Calu3 (cell line): ENCODE measurements around the gene KSR2. TPM values are rescaled to one million over a fixed set of nuclear protein-coding genes. Genes with fewer than 3 reads are reported as not detected.
"Not testable (repeated sequence)": the region's sequence is repeated elsewhere in the genome, so short reads cannot be mapped to it uniquely, and the experiment has no call there.

Experiments used
- BruUV-seq: library from RNA; stranded (reverse); fragments of 400-500 nt; replicated peaks from 2 replicates; lab custom pipeline; 2021; lab: Mats Ljungman, UMichigan
- CTCF ChIA-PET: fragments of 300-600 bp; sonication (Branson Sonifier 250); formaldehyde crosslinking; loops from one replicate; lab custom pipeline; 2022; ENCODE audit warnings: antibody characterized with exemption; lab: Charles Lee
- DNase-seq: peaks from one replicate; pipeline ENCODE4 v3.0.0; 2022
- H3K27ac Mint-ChIP-seq: one replicate; pipeline ENCODE4 v1.8.0; 2022; ENCODE audit warnings: mixed read lengths; ENCODE audit not compliant: unreplicated experiment
- H3K27me3 Mint-ChIP-seq: one replicate; pipeline ENCODE4 v1.8.0; 2022; ENCODE audit warnings: mixed read lengths; ENCODE audit not compliant: unreplicated experiment
- H3K36me3 Mint-ChIP-seq: one replicate; pipeline ENCODE4 v1.8.0; 2022; ENCODE audit warnings: mild to moderate bottlenecking, moderate library complexity, mixed read lengths; ENCODE audit not compliant: insufficient read depth, unreplicated experiment
- H3K4me1 Mint-ChIP-seq: one replicate; pipeline ENCODE4 v1.8.0; 2022; ENCODE audit warnings: mild to moderate bottlenecking, low read depth, mixed read lengths; ENCODE audit not compliant: unreplicated experiment
- H3K4me3 Mint-ChIP-seq: one replicate; pipeline ENCODE4 v1.8.0; 2022; ENCODE audit warnings: mild to moderate bottlenecking, low read depth, moderate library complexity, mixed read lengths; ENCODE audit not compliant: unreplicated experiment
- H3K9me3 Mint-ChIP-seq: one replicate; pipeline ENCODE4 v1.8.0; 2022; ENCODE audit warnings: low read depth, mixed read lengths; ENCODE audit not compliant: unreplicated experiment
- intact Hi-C: fragments of 100-400 bp; cut with micrococcal nuclease; formaldehyde crosslinking; loops from one replicate; pipeline ENCODE4 v1.10.0; 2022; ENCODE audit not compliant: unreplicated experiment
- total RNA-seq: library from RNA; stranded (reverse); gene quantifications from 2 replicates; pipeline ENCODE4 v1.2.3, GENCODE V29; 2022
- TF ChIP-seq, protein P1 (sequence below): fragments of 200-600 bp; IDR thresholded peaks from one replicate; pipeline ENCODE4 v1.8.0; 2022; ENCODE audit warnings: antibody characterized with exemption; ENCODE audit not compliant: unreplicated experiment

The KSR2 gene
- total RNA-seq, 1 experiment from 2014 or later: 1.9 TPM

DNA sequence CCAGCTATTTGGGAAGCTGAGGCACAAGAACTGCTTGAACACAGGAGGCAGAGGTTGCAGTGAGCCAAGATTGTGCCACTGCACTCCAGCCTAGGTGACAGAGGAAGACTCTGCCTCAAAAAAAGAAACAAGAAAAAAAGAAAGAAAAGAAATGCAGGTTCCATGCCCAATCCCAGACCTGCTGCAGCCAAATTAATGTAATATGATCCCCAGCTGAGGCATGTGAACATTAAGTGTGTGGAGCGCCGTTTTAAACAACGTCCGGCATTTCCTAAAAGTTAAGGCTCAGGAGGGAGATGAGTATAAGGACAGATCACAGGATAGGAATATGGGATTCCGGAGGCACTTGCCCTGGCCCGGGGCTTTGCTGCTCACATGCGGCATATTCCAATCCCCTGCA lies 162.9 kb downstream of the KSR2 start:
- intact Hi-C loops: no loop called here
- Mint-ChIP-seq H3K27ac (no peak overlapping the region), H3K27me3 (peaks cover 29% of the 10 kb centered on the region), H3K4me1 (no peaks in the 10 kb centered on the region), H3K9me3 (no peaks in the 10 kb centered on the region), H3K4me3 (no peak overlapping the region), H3K36me3 (no peaks in the 10 kb centered on the region)
- BruUV-seq: no TSS peak
- TF ChIP-seq, protein P1, sequence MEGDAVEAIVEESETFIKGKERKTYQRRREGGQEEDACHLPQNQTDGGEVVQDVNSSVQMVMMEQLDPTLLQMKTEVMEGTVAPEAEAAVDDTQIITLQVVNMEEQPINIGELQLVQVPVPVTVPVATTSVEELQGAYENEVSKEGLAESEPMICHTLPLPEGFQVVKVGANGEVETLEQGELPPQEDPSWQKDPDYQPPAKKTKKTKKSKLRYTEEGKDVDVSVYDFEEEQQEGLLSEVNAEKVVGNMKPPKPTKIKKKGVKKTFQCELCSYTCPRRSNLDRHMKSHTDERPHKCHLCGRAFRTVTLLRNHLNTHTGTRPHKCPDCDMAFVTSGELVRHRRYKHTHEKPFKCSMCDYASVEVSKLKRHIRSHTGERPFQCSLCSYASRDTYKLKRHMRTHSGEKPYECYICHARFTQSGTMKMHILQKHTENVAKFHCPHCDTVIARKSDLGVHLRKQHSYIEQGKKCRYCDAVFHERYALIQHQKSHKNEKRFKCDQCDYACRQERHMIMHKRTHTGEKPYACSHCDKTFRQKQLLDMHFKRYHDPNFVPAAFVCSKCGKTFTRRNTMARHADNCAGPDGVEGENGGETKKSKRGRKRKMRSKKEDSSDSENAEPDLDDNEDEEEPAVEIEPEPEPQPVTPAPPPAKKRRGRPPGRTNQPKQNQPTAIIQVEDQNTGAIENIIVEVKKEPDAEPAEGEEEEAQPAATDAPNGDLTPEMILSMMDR: no peak
- CTCF ChIA-PET: no interaction called here
- DNase-seq: no peak

DNA sequence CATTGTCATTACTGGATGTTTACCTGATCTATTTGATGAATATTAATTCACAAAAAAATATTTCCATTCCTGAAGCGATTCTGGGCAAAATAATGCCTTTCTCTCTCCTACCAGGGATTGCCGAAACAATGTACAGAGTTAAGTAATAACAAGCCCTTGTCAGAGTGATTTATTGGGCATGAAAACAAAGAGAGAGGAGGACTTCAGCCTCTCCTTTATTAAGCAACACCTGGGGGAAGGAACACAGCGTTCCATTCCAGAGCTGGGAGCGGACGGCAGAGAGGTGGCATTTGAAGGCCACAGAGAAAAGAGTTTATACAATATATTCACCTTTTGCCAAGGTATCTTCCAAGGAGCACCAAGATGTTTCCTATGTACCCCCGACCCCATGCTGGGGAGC lies 165.8 kb downstream of the KSR2 start:
- TF ChIP-seq, protein P1: no peak
- CTCF ChIA-PET: no interaction called here
- peak; percentile 4 for DNase-seq
- H3K27me3 Mint-ChIP-seq: no peaks in the 10 kb centered on the region
- H3K9me3 Mint-ChIP-seq: no peaks in the 10 kb centered on the region
- BruUV-seq: no TSS peak
- no peak overlapping the region for H3K27ac Mint-ChIP-seq
- no peak overlapping the region for H3K4me3 Mint-ChIP-seq
- no peaks in the 10 kb centered on the region for H3K36me3 Mint-ChIP-seq
- intact Hi-C loops: no loop called here
- no peaks in the 10 kb centered on the region for H3K4me1 Mint-ChIP-seq

DNA sequence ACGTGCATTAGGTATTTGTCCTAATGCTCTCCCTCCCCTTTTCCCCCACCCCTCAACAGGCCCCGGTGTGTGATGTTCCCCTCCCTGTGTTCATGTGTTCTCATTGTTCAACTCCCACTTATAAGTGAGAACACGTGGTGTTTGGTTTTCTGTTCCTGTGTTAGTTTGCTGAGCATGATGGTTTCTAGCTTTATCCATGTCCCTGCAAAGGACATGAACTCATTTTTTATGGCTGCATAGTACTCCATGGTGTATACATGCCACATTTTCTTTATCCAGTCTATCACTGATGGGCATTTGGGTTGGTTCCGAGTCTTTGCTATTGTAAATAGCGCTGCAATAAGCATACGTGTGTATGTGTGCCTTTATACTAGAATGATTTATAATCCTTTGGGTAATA lies 168.1 kb downstream of the KSR2 start:
- intact Hi-C loops, BruUV-seq: not testable (repeated sequence)

DNA sequence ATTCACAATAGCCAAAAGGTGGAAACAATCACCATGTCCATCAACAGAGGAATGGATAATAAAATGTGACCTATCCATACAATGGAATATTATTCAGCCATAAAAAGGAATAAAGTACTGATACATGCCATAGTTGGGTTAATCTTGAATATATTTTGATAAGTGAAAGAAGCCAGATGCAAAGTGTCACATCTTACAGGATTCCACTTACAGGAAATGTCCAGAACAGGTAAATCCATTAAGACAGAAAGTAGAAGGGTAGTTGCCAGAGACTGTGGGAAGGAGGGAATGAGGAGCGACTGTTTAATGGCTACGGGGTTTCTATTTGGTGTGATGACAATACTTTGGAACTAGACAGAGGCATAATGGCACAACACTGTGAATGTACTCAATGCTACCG lies 171.6 kb downstream of the KSR2 start:
- Mint-ChIP-seq H3K9me3 (peaks cover 4% of the 10 kb centered on the region), H3K27ac (no peak overlapping the region), H3K27me3 (no peaks in the 10 kb centered on the region), H3K4me1 (no peaks in the 10 kb centered on the region), H3K4me3 (no peak overlapping the region), H3K36me3 (no peaks in the 10 kb centered on the region)
- CTCF ChIA-PET: no interaction called here
- BruUV-seq: no TSS peak
- TF ChIP-seq, protein P1: no peak
- no peak for DNase-seq
- intact Hi-C loops: no loop called here

More for the DNA sequence above, 168.1 kb downstream of the KSR2 start:
- CTCF ChIA-PET, H3K27ac Mint-ChIP-seq, H3K4me3 Mint-ChIP-seq, H3K36me3 Mint-ChIP-seq, H3K9me3 Mint-ChIP-seq, H3K4me1 Mint-ChIP-seq, H3K27me3 Mint-ChIP-seq, DNase-seq: not testable (repeated sequence)

DNA sequence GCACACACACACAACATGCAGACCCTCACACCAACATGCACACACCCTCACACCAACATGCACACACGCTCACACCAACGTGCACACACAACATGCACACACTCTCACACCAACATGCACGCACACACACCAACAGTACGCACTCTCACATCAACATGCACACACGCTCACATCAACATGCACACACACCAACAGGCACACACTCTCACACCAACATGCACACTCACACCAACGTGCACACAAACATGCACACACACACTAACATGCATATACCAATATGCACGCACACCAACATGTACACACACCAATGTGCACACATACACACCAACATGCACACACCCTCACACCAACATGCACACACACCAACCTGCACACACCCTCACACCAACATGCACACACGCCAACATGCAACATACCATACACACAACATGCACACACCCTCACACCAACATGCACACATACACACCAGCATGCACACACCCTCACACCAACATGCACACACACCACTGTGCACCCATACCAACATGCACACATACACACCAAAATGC lies 175.8 kb downstream of the KSR2 start:
- no peak overlapping the region for H3K4me3 Mint-ChIP-seq
- CTCF ChIA-PET: no interaction called here
- no peak for DNase-seq
- no peaks in the 10 kb centered on the region for H3K4me1 Mint-ChIP-seq
- H3K9me3 Mint-ChIP-seq: peaks cover 4% of the 10 kb centered on the region
- intact Hi-C loops: no loop called here
- H3K27ac Mint-ChIP-seq: no peak overlapping the region
- BruUV-seq: no TSS peak
- H3K36me3 Mint-ChIP-seq: no peaks in the 10 kb centered on the region
- peaks cover 9% of the 10 kb centered on the region for H3K27me3 Mint-ChIP-seq
- TF ChIP-seq, protein P1: no peak
